ENCODE data around the gene CNTN1. TPM values are rescaled to one million over a fixed set of nuclear protein-coding genes. Genes with fewer than 3 reads are reported as not detected.

CNTN1 gene
- total and polyA plus RNA-seq, 2 of the 8 experiments (the other 6 are each of a cell fraction or from before 2014, with no cell fraction given) = 7.2 to 21.8 TPM

DNA sequence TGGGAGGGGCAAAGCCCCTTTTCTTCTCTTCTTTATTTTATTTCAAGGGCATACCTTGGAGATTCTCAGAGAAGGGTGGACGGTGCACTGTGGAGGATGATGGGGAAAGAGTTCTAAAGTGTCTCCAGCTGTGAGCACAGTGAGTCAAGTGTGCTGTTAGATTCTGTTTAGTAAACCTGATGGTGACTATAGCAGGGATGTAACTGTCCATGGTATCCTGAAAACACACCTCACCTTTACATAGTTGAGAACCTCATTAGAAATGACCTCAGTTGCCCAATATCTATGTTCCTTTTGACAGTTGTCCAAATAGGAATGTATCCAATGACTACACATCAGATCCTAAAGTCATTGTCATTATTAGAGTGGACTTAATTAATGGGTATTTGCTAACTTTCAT, 38.0 kb downstream of the CNTN1 start:
- FAIRE-seq = no peak
- H2BK20ac ChIP-seq (ENCODE audit: low read length) = no peak overlapping the region

More for the DNA sequence above, 38.0 kb downstream of the CNTN1 start:
- Histone ChIP-seq H3K4ac (replicated peaks; ENCODE audit: insufficient read length, low read depth, low read length) (no peak overlapping the region), H3K23ac (ENCODE audit: insufficient read length) (no peak overlapping the region), H2AK5ac (ENCODE audit: low read depth, low read length) (no peak overlapping the region), H4K20me1 (replicated peaks in 1 of 2; ENCODE audit: control insufficient read depth in 1 of 2, insufficient read depth in 2 of 2, low read length in 2 of 2) (no peaks in the 10 kb centered on the region), H3K27me3 (replicated peaks in 1 of 4; ENCODE audit: control insufficient read depth in 3 of 4, extremely low read depth in 1 of 4, insufficient read depth in 3 of 4, low read length in 3 of 4) (no peaks in the 10 kb centered on the region), H4K91ac (replicated peaks; ENCODE audit: insufficient read length, low read length) (no peak overlapping the region), H3K4me1 (replicated peaks in 1 of 4; ENCODE audit: control insufficient read depth in 3 of 4, insufficient read depth in 4 of 4, low read length in 3 of 4) (peaks cover 0 to 3% (median 0%) of the 10 kb centered on the region in 4 experiments; a peak in 1 of 7 replicates), H3K36me3 (ENCODE audit: control insufficient read depth in 2 of 4, insufficient read depth in 4 of 4, low read length in 3 of 4) (no peaks in the 10 kb centered on the region), H2BK5ac (ENCODE audit: low read depth, low read length) (no peak overlapping the region), H3K79me1 (ENCODE audit: low read depth, low read length) (no peaks in the 10 kb centered on the region), H4K8ac (ENCODE audit: extremely low read depth, insufficient read depth, low read length) (no peak overlapping the region), H3K56ac (replicated peaks; ENCODE audit: insufficient read length, low read depth, low read length) (no peak overlapping the region), H3K14ac (ENCODE audit: insufficient read length) (no peak overlapping the region), H3K79me2 (ENCODE audit: control insufficient read depth in 1 of 2, insufficient read depth in 2 of 2, low read length in 2 of 2) (no peaks in the 10 kb centered on the region), H3K27ac (ENCODE audit: low read depth, low read length) (no peak overlapping the region), H3K4me3 (ENCODE audit: extremely low read depth in 1 of 4, insufficient read depth in 2 of 4, low read depth in 3 of 4, low read length in 4 of 4) (no peak overlapping the region), H2BK120ac (replicated peaks; ENCODE audit: low read depth, low read length) (no peak overlapping the region), H2BK15ac (ENCODE audit: low read length) (no peak overlapping the region), H4K5ac (ENCODE audit: insufficient read length, low read depth, low read length) (no peak overlapping the region), H3K9ac (replicated peaks in 1 of 4; ENCODE audit: extremely low read depth in 1 of 4, low read depth in 3 of 4, low read length in 3 of 4) (no peak overlapping the region), H3K23me2 (ENCODE audit: low read depth, low read length) (no peaks in the 10 kb centered on the region), H2AFZ (ENCODE audit: low read length) (no peak overlapping the region), H3K18ac (ENCODE audit: extremely low read depth, low read length) (no peak overlapping the region), H3K4me2 (ENCODE audit: insufficient read depth in 1 of 2, low read depth in 2 of 2, low read length in 2 of 2) (no peak overlapping the region), H3K9me3 (ENCODE audit: insufficient read depth in 2 of 2, low read depth in 1 of 2, low read length in 1 of 2) (no peaks in the 10 kb centered on the region), H2BK12ac (ENCODE audit: low read depth, low read length) (no peak overlapping the region)
- ChIA-PET CTCF (ENCODE audit: partially characterized antibody) (interaction anchor here (0.6 kb wide), 1 partner anchor 89 kb away, joined by 3 read pairs; no protein-coding TSS in a partner anchor), POLR2A (ENCODE audit: partially characterized antibody) (no interaction called here)
- 90% methylated on average over 1 of the region's 1 CpG; no CpG with 5 or more reads in 1 of the 2 experiments for WGBS, 2 experiments (ENCODE audit: extremely low coverage in 1 of 2, insufficient coverage in 1 of 2, insufficient read length in 1 of 2, insufficient replicate concordance in 2 of 2, low coverage in 1 of 2, low lambda C conversion rate in 2 of 2, missing lambda C conversion rate in 1 of 2)
- DNase-seq (ENCODE audit: low read depth in 1 of 2, low spot score in 2 of 2) = no peak
- TF ChIP-seq CREB1 (IDR thresholded peaks at IDR 0.05) (no peak), KDM1A (IDR thresholded peaks at IDR 0.05; ENCODE audit: borderline replicate concordance, low read length) (no peak), BCL11A (IDR thresholded peaks at IDR 0.05; ENCODE audit: low read depth in 2 of 2, low read length in 2 of 2) (no peak), SIX5 (IDR thresholded peaks at IDR 0.05; ENCODE audit: low read depth, low read length) (no peak), NRF1 (IDR thresholded peaks at IDR 0.05; ENCODE audit: low read depth, low read length) (no peak), CTBP2 (IDR thresholded peaks at IDR 0.05; ENCODE audit: borderline replicate concordance, insufficient read depth, insufficient read length, low read length) (no peak), SP4 (IDR thresholded peaks at IDR 0.05; ENCODE audit: low read length) (no peak), RFX5 (IDR thresholded peaks at IDR 0.05; ENCODE audit: borderline replicate concordance, low read depth, low read length) (no peak), TBP (IDR thresholded peaks at IDR 0.05; ENCODE audit: low read depth, low read length) (no peak), GTF2F1 (IDR thresholded peaks at IDR 0.05; ENCODE audit: borderline replicate concordance, low read depth, low read length) (no peak), TCF12 (IDR thresholded peaks at IDR 0.05; ENCODE audit: low read depth, low read length) (no peak)

All from H1 (cell line).